ENCODE measurements around the gene ATG14. TPM values are rescaled to one million over a fixed set of nuclear protein-coding genes. Genes with fewer than 3 reads are reported as not detected.

ATG14 gene
- polyA plus RNA-seq, 2 of the 4 experiments (the other 2 are of a cell fraction) = 5.9 to 7.4 TPM

- no peak for DNase-seq (ENCODE audit: low read depth in 1 of 2, low spot score in 1 of 2)
- TF ChIP-seq FOSL2 (IDR thresholded peaks at IDR 0.05) (no peak), FOSL2 (CRISPR knock-in tag; IDR thresholded peaks at IDR 0.05) (0 out of 2 replicates have a peak, but pooled peaks have one; percentile 23), EHF (CRISPR knock-in tag; IDR thresholded peaks at IDR 0.05) (no peak), NR3C1 (IDR thresholded peaks at IDR 0.05) (no peak), PHF8 (IDR thresholded peaks at IDR 0.05; ENCODE audit: borderline replicate concordance, low read depth) (no peak)
- ChIA-PET POLR2A (interaction anchor here (1.3 kb wide), 1 partner anchor 22 kb away, joined by 4 read pairs; the partner anchor contains the start of gene ATG14), CTCF (interaction anchor here (1.2 kb wide), 1 partner anchor 35 kb away, joined by 4 read pairs; no protein-coding TSS in a partner anchor)
- Histone ChIP-seq H3K4me3 (no peak overlapping the region), H3K4me1 (0 out of 3 replicates have a peak, but pooled peaks cover 6% of the 10 kb centered on the region), H3K9me3 (no peaks in the 10 kb centered on the region), H3K4me2 (no peak overlapping the region), H3K27ac (no peak overlapping the region)
- no peak for FAIRE-seq
- ATAC-seq = 0 out of 6 replicates have a peak, but pooled peaks of 1 of the 2 experiments have one; percentile 34
- 74% methylated on average over 4 of the region's 4 CpGs for WGBS (ENCODE audit: missing lambda C conversion rate)
Observed at GRCh38 chr14:55389330-55389729, 22.3 kb downstream of the ATG14 start.

DNA sequence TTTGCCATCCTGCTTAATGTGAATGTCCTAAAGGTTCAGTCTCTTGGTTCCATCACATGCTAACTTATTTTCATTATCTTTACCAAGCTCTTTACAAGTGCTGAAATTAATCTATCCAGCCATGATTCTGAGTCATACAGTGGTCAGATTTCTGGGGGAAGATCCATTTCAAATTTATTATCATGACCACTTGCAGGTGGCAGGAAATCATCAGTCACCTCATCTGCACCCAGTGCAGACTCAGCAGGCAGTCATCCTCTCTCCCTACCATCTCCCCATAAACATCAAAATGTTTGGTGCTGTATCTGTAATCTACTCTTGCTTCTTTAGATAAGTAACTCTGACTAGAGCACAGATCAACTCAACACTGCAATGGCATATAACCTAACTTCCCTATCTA, 23.5 kb downstream of the ATG14 start:
- TF ChIP-seq ESRRA (IDR thresholded peaks at IDR 0.05; ENCODE audit: borderline replicate concordance, low read length) (no peak), RARB (CRISPR knock-in tag; IDR thresholded peaks at IDR 0.05) (no peak), MAFK (IDR thresholded peaks at IDR 0.05; ENCODE audit: partially characterized antibody) (no peak), CHD4 (IDR thresholded peaks at IDR 0.05; ENCODE audit: borderline replicate concordance) (no peak), CHD2 (IDR thresholded peaks at IDR 0.05; ENCODE audit: low read length, partially characterized antibody) (no peak), RCOR1 (IDR thresholded peaks at IDR 0.05; ENCODE audit: low read depth, low read length) (no peak), EHF (CRISPR knock-in tag; IDR thresholded peaks at IDR 0.05) (no peak), TFCP2L1 (CRISPR knock-in tag; IDR thresholded peaks at IDR 0.05) (no peak), CTCF (IDR thresholded peaks at IDR 0.05) (no peak), REST (IDR thresholded peaks at IDR 0.05) (no peak), NPAS2 (CRISPR knock-in tag; IDR thresholded peaks at IDR 0.05; ENCODE audit: borderline replicate concordance) (no peak), TP53 (CRISPR knock-in tag; IDR thresholded peaks at IDR 0.05) (no peak), CBX2 (IDR thresholded peaks at IDR 0.05; ENCODE audit: borderline replicate concordance, low read depth) (no peak), SREBF2 (IDR thresholded peaks at IDR 0.05) (no peak), ZFP36 (IDR thresholded peaks at IDR 0.05; ENCODE audit: borderline replicate concordance, partially characterized antibody) (no peak), BCL3 (IDR thresholded peaks at IDR 0.05) (no peak), E2F6 (IDR thresholded peaks at IDR 0.05; ENCODE audit: borderline replicate concordance, low read depth) (no peak)
- TF ChIP-seq, protein P1, sequence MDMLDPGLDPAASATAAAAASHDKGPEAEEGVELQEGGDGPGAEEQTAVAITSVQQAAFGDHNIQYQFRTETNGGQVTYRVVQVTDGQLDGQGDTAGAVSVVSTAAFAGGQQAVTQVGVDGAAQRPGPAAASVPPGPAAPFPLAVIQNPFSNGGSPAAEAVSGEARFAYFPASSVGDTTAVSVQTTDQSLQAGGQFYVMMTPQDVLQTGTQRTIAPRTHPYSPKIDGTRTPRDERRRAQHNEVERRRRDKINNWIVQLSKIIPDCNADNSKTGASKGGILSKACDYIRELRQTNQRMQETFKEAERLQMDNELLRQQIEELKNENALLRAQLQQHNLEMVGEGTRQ (IDR thresholded peaks at IDR 0.05) = no peak
- TF ChIP-seq, protein P2, sequence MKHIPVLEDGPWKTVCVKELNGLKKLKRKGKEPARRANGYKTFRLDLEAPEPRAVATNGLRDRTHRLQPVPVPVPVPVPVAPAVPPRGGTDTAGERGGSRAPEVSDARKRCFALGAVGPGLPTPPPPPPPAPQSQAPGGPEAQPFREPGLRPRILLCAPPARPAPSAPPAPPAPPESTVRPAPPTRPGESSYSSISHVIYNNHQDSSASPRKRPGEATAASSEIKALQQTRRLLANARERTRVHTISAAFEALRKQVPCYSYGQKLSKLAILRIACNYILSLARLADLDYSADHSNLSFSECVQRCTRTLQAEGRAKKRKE (CRISPR knock-in tag; IDR thresholded peaks at IDR 0.05; ENCODE audit: low read depth) = no peak
- TF ChIP-seq, protein P3, sequence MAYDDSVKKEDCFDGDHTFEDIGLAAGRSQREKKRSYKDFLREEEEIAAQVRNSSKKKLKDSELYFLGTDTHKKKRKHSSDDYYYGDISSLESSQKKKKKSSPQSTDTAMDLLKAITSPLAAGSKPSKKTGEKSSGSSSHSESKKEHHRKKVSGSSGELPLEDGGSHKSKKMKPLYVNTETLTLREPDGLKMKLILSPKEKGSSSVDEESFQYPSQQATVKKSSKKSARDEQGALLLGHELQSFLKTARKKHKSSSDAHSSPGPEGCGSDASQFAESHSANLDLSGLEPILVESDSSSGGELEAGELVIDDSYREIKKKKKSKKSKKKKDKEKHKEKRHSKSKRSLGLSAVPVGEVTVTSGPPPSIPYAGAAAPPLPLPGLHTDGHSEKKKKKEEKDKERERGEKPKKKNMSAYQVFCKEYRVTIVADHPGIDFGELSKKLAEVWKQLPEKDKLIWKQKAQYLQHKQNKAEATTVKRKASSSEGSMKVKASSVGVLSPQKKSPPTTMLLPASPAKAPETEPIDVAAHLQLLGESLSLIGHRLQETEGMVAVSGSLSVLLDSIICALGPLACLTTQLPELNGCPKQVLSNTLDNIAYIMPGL (CRISPR knock-in tag; IDR thresholded peaks at IDR 0.05; ENCODE audit: borderline replicate concordance) = no peak
- no peak for FAIRE-seq
- H3K9me3 ChIP-seq = no peaks in the 10 kb centered on the region
- no peak overlapping the region for H3K4me3 ChIP-seq
- POLR2A ChIA-PET = no interaction called here
- no peak for DNase-seq (ENCODE audit: low read depth in 1 of 2, low spot score in 1 of 2)
- no peak for ATAC-seq
- H3K4me1 ChIP-seq = peaks cover 10% of the 10 kb centered on the region; the same call in 2 of the 3 replicates
- no peak overlapping the region for H3K27ac ChIP-seq
- no peak overlapping the region for H3K4me2 ChIP-seq
- CTCF ChIA-PET = interaction anchor here (1.5 kb wide), 1 partner anchor 33 kb away, joined by 3 read pairs; no protein-coding TSS in a partner anchor

Measured in A549 (cell line).